GM12873 (cell line): ENCODE results near the gene B3GNT3.

Experiments used
- TF ChIP-seq, protein P1 (sequence below): IDR thresholded peaks from 2 replicates; pipeline ENCODE4 v1.5.1; 2012; ENCODE audit warnings: low read depth, mild to moderate bottlenecking, moderate library complexity, low read length, control low read depth; ENCODE audit not compliant: insufficient read depth; ENCODE audit errors: missing control alignments

Gene B3GNT3

DNA sequence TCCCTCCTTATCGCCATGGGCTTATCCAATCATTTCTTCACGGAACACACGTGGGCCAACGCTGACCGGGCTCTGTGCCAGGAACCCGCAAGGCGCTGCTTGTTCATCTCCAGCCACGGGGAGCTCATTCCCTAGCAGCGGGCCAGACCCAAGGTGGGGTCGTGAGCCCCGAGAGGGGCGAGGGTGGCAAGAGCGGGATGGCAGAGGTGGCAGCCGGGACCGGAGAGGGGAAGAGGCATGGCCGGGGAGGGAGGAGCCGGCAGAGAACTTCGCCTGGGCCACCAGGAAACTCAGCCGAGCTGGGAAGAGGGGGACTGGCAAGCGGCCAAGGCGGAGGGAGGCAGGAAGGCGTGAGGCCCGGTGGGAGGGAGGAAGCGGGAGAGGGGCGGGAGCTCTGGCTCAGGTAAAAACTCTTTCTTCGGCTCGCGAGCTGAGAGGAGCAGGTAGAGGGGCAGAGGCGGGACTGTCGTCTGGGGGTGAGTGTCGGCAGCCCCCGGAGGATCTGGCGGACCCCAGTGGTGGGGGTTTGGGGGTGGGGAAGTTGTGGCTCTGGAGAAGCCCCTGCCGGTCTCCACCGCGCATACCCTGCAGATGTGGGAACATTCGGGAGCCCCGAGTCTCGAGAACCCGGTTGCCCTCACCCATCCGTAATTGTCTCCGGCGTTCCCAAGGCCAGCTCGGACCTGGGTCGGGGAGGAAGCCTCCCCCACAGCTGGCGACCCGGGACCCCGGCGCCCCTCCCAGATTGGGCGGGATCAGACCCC lies at the start of gene B3GNT3:
TSS of gene B3GNT3 (plus strand) at position 408 of the 764 bp plus-strand sequence. CDS start 12,670 bp downstream, outside the sequence.
- TF ChIP-seq, protein P1, sequence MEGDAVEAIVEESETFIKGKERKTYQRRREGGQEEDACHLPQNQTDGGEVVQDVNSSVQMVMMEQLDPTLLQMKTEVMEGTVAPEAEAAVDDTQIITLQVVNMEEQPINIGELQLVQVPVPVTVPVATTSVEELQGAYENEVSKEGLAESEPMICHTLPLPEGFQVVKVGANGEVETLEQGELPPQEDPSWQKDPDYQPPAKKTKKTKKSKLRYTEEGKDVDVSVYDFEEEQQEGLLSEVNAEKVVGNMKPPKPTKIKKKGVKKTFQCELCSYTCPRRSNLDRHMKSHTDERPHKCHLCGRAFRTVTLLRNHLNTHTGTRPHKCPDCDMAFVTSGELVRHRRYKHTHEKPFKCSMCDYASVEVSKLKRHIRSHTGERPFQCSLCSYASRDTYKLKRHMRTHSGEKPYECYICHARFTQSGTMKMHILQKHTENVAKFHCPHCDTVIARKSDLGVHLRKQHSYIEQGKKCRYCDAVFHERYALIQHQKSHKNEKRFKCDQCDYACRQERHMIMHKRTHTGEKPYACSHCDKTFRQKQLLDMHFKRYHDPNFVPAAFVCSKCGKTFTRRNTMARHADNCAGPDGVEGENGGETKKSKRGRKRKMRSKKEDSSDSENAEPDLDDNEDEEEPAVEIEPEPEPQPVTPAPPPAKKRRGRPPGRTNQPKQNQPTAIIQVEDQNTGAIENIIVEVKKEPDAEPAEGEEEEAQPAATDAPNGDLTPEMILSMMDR, result no peak

- TF ChIP-seq, protein P1, result no peak
Observed at GRCh38 chr19:17747205-17748098, 47.5 kb upstream of the B3GNT3 start.

GRCh38 chr19:17748884-17749638 lies 45.9 kb upstream of the B3GNT3 start:
- TF ChIP-seq, protein P1, result no peak

DNA sequence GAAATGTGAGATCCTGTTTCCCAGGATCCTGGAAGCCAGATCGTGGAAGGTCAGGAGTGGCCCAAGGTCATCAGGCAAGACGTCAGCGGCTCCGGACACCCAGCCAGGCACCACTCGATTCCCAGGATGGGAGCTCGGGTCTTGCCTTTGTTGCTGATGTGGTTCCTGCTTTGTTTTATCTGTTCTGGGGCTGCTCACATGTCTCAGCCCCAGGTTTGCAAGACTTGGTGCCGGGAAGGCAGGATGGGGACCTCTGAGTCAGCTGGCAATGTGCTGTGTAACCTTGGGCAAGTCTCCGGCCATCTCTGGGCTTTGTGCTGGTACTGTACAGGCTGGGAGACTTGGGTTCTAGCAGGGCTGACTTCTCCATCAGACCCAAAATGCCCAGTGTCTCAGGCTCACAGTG lies 45.0 kb upstream of the B3GNT3 start:
- TF ChIP-seq, protein P1, result no peak

DNA sequence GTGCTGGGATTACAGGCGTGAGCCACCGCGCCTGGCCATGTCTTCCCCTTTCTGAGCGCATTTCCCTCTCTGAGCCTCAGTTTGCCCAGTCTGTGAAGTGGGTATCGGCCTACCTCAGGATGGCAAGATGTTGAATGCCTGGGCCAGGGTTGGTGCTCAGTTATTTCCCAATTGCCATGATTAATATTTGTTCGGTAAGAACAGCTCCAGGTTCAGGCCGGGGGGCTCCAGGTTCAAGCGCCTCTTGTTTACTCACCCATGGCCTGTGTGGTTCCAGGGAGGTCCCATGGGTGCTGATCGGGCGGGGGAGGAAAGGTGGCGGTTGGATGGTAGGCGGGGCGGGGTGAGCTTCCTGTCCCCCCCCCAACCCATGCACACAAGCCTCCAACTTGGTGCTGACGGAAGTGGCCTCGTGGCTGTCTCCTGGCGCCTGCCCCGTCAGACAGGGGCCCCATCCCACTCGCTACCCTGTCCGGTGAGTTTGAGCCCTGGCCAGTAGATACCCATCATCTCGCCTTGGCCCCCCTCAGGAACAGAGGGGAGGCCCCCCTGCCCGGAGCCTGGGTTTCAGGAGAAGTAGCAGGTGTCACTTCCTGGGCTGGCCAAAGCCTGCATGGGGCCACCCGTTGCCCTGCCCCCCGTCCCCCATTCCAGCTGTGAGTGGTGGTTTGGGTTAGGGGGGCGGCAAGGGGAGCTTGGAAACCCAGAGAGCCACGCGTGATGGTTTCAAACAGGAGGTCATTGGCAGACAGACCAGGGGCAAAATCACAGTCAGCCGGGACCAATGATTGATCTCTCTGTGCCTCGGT lies 43.6 kb upstream of the B3GNT3 start, which contains the start of gene FCHO1:
TSS of gene FCHO1 (plus strand) at position 375 of the 809 bp plus-strand sequence. CDS start 3,688 bp downstream, outside the sequence.
- TF ChIP-seq, protein P1, result no peak

DNA sequence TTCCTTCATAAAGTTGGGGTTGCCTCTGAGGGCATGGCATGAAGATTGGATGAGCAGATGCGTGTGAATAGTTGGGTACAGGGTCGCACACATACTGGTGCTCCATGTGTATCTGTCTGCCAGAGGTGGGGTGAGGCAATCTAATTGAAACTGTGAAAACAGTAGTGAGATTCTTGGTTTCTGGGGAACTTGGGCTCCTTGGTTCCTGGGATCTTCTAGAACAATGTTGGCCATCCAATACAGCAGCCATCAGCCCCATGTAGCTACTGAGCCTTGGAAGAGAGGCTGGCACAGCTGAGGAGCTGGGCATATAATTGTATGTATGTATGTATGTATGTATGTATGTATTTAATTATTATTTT lies 43.0 kb upstream of the B3GNT3 start:
- TF ChIP-seq, protein P1, result no peak
